ENCODE measurements around the gene SPATS2L. TPM values are rescaled to one million over a fixed set of nuclear protein-coding genes. Genes with fewer than 3 reads are reported as not detected.
A peak's percentile ranks its signal among the peaks of the same experiment; 100 is the strongest.

SPATS2L gene
- total RNA-seq, 2 experiments from 2014 or later: 14.7 to 25.8 TPM

- Mint-ChIP-seq H3K4me1 (peaks cover 55% of the 10 kb centered on the region), H3K27me3 (no peaks in the 10 kb centered on the region), H3K9me3 (ENCODE audit: low read depth) (no peaks in the 10 kb centered on the region), H3K27ac (peak overlapping the region; percentile 91), H3K4me3 (peak overlapping the region; percentile 44), H3K36me3 (ENCODE audit: low read depth) (peaks cover 2% of the 10 kb centered on the region)
- ChIA-PET POLR2A (interaction anchor here (2.9 kb wide), 1 partner anchor 11 kb away, joined by 19 read pairs; no protein-coding TSS in a partner anchor), CTCF (interaction anchor here (0.6 to 1.8 kb wide), 6 partner anchors 12 to 533 kb away, joined by 3 to 9 read pairs (median 6); no protein-coding TSS in a partner anchor)
- peak; percentile 70 for DNase-seq
- intact Hi-C loops (cut with DNase I, micrococcal nuclease): loop anchor here (1.0 to 5.0 kb wide), 5 partner anchors 11 to 488 kb away; partner anchors contain the start of gene SPATS2L (in 1 of the 2)
- peak; percentile 94 for ATAC-seq
These were observed 160.2 kb downstream of the SPATS2L start for GRCh38 chr2:200466425-200467418.

DNA sequence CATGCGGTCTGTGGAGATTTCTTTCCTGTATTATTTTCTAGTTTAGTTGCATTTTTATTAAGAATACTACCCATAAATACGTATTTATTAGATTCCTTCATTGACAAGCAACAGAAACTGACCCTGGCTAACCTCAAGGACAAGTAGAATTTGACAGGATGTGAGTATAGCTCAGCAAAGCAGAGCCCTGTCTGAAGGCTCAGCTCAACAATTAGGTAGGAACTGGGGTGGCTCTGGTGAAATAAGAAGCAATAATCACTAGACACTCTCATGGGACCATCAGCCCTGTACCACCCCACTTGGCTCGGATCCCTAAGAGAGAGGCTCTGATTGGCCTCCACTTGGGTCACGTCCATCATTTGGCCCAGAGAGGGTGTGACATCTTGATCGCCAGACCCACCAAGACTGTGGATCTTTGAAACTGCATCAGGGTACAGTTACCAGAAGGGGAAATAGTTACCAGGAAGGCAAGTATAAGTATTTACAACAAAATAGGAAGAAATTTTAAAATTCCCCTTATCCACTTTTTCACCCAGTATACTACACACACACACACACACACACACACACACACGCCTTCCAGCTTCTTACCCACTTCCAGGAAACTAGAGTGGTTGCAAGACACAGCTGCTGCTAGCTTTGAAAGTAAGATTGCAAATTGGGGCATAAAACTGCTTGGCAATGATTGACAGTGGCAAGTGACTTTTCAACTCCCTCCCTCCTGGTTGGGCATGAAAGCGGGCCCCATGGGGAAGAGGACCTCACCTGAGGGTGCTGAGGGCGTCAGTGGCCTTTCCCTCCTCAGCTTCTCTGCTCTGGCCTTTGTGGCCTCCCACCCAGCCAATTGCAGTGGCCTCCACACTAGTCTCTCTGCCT lies 161.6 kb downstream of the SPATS2L start:
- peak overlapping the region; percentile 44 for H3K4me3 Mint-ChIP-seq
- intact Hi-C loops (cut with DNase I, micrococcal nuclease): loop anchor here (1.0 to 5.0 kb wide), 5 partner anchors 13 to 490 kb away; partner anchors contain the start of gene SPATS2L (in 1 of the 2)
- ChIA-PET CTCF (interaction anchor here (0.5 to 1.8 kb wide), 12 partner anchors 8 to 488 kb away, joined by 3 to 9 read pairs (median 5); partner anchors contain the start of gene KCTD18), POLR2A (interaction anchor here (0.6 to 2.9 kb wide), 3 partner anchors 13 to 421 kb away, joined by 3 to 19 read pairs (median 3); partner anchors contain the start of gene NIF3L1)
- H3K36me3 Mint-ChIP-seq (ENCODE audit: low read depth): peaks cover 2% of the 10 kb centered on the region
- no peak for ATAC-seq
- peak; percentile 26 for DNase-seq
- peak overlapping the region; percentile 91 for H3K27ac Mint-ChIP-seq
- no peaks in the 10 kb centered on the region for H3K27me3 Mint-ChIP-seq
- peaks cover 51% of the 10 kb centered on the region for H3K4me1 Mint-ChIP-seq
- no peaks in the 10 kb centered on the region for H3K9me3 Mint-ChIP-seq (ENCODE audit: low read depth)

GRCh38 chr2:200469708-200470211 lies 163.3 kb downstream of the SPATS2L start:
- H3K27ac Mint-ChIP-seq: no peak overlapping the region
- intact Hi-C loops (cut with DNase I, micrococcal nuclease): loop anchor here (2.0 to 5.0 kb wide), 3 partner anchors 162 to 491 kb away; partner anchors contain the start of gene SPATS2L (in 2 of the 2)
- H3K36me3 Mint-ChIP-seq (ENCODE audit: low read depth): peaks cover 2% of the 10 kb centered on the region
- H3K27me3 Mint-ChIP-seq: no peaks in the 10 kb centered on the region
- DNase-seq (no peak), ATAC-seq (no peak)
- ChIA-PET CTCF (interaction anchor here (1.7 to 3.1 kb wide), 2 partner anchors 11 to 490 kb away, joined by 4 to 14 read pairs; no protein-coding TSS in a partner anchor), POLR2A (no interaction called here)
- no peaks in the 10 kb centered on the region for H3K9me3 Mint-ChIP-seq (ENCODE audit: low read depth)
- H3K4me3 Mint-ChIP-seq: no peak overlapping the region
- H3K4me1 Mint-ChIP-seq: peaks cover 46% of the 10 kb centered on the region

DNA sequence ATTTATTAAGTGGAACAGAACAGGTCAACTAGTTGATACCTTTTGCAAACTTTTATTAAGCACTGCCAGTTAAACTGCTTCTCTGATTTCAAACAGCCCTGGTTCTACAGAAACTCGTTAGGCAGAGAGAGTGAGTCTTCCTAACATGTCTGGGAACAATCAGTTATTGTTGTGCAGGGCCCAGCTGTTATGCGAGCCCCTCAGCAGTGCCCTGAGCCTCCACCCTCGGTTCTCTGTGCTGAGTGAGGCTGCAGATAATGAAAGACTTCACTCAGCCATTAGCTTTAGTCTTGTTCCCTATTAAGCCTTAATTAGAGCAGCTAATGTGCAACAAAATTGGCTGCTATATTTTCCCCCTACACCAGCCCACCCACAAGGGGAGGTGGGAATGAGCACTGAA lies 163.7 kb downstream of the SPATS2L start:
- CTCF ChIA-PET: interaction anchor here (0.6 to 3.1 kb wide), 6 partner anchors 11 to 490 kb away, joined by 3 to 14 read pairs (median 4); no protein-coding TSS in a partner anchor
- Mint-ChIP-seq H3K27me3 (no peaks in the 10 kb centered on the region), H3K36me3 (ENCODE audit: low read depth) (peaks cover 2% of the 10 kb centered on the region), H3K4me3 (no peak overlapping the region), H3K4me1 (peaks cover 46% of the 10 kb centered on the region), H3K9me3 (ENCODE audit: low read depth) (no peaks in the 10 kb centered on the region), H3K27ac (no peak overlapping the region)
- POLR2A ChIA-PET: no interaction called here
- intact Hi-C loops (cut with DNase I, micrococcal nuclease): loop anchor here (2.0 kb wide), 2 partner anchors 163 to 491 kb away; partner anchors contain the start of gene SPATS2L (in 1 of the 2)
- ATAC-seq (no peak), DNase-seq (no peak)

DNA sequence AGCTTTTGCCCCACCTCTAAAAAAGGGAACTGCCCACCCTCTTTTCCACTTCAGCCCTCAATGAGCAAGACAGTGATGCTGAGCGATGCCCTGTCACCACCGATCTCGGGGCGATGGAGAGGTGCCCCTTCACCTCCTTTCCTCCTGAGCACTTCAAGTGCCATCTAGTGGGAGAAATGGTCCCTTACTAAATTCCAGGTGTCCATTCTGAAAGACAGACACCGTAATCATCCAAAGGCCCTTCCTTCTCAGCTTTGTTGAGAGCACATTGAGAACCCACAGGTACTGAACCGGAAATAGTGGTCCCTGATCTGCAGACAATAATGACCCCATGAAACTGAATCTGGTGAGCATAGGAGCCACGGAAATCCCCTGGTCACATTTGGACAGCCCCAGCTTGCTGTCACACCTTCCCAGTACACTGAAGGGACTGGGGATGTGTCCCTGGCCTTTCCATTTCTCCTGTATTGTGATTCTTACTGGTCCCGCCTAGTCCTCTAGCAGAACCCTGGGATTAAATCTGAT lies 164.9 kb downstream of the SPATS2L start:
- CTCF ChIA-PET: interaction anchor here (0.6 to 3.1 kb wide), 14 partner anchors 10 to 498 kb away, joined by 3 to 14 read pairs (median 4); partner anchors contain the start of gene SPATS2L
- Mint-ChIP-seq H3K27me3 (no peaks in the 10 kb centered on the region), H3K9me3 (ENCODE audit: low read depth) (no peaks in the 10 kb centered on the region), H3K4me3 (no peak overlapping the region), H3K36me3 (ENCODE audit: low read depth) (peaks cover 2% of the 10 kb centered on the region), H3K4me1 (peaks cover 39% of the 10 kb centered on the region), H3K27ac (peak overlapping the region; percentile 4)
- peak; percentile 16 for ATAC-seq
- DNase-seq: peak; percentile 70
- POLR2A ChIA-PET: no interaction called here
- intact Hi-C loops (cut with DNase I, micrococcal nuclease): loop anchor here (1.0 to 2.0 kb wide), 3 partner anchors 165 to 493 kb away; partner anchors contain the start of gene SPATS2L (in 1 of the 2)

- intact Hi-C loops (cut with DNase I, micrococcal nuclease): loop anchor here (1.0 to 2.0 kb wide), 3 partner anchors 165 to 493 kb away; partner anchors contain the start of gene SPATS2L (in 1 of the 2)
- H3K36me3 Mint-ChIP-seq (ENCODE audit: low read depth): peaks cover 2% of the 10 kb centered on the region
- DNase-seq (no peak), ATAC-seq (no peak)
- ChIA-PET POLR2A (no interaction called here), CTCF (interaction anchor here (0.6 to 3.1 kb wide), 15 partner anchors 9 to 498 kb away, joined by 3 to 14 read pairs (median 4); partner anchors contain the start of gene SPATS2L)
- H3K4me1 Mint-ChIP-seq: peaks cover 32% of the 10 kb centered on the region
- H3K27ac Mint-ChIP-seq: no peak overlapping the region
- no peaks in the 10 kb centered on the region for H3K27me3 Mint-ChIP-seq
- no peak overlapping the region for H3K4me3 Mint-ChIP-seq
- no peaks in the 10 kb centered on the region for H3K9me3 Mint-ChIP-seq (ENCODE audit: low read depth)
These were observed 165.6 kb downstream of the SPATS2L start for GRCh38 chr2:200471928-200472645.

DNA sequence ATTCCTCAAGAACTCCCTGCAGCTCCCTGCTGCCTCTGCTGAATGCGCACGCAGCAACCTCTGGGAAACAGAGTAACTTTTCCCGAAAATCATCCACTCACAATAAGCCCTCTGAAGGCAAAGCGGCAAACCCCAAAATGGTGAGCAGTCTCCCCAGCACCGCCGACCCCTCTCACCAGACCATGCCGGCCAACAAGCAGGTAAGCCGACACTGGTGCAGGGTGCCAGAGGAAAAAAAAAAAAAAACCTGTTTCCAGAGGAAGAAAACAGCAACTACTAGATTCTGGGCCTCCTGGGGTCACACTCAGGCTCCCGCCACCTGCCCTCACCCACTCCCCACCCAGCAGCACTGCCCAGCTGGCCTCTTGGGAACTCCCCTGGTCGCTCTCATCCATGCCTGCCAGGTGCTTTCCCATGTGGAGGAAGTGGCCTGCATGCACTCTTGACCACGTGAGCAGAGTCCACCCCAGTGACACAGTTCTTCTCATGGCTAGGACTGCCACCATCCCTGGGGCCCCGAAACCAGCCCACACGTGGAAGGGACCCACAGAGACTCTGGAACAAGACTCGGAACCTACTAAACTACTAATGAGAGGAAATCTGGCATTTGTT lies 166.5 kb downstream of the SPATS2L start:
- peaks cover 2% of the 10 kb centered on the region for H3K36me3 Mint-ChIP-seq (ENCODE audit: low read depth)
- H3K27ac Mint-ChIP-seq: no peak overlapping the region
- intact Hi-C loops (cut with DNase I, micrococcal nuclease): no loop called here
- no peak overlapping the region for H3K4me3 Mint-ChIP-seq
- ChIA-PET POLR2A (no interaction called here), CTCF (interaction anchor here (1.0 to 3.1 kb wide), 6 partner anchors 8 to 493 kb away, joined by 3 to 14 read pairs (median 5); partner anchors contain the start of gene SPATS2L)
- ATAC-seq (no peak), DNase-seq (no peak)
- no peaks in the 10 kb centered on the region for H3K9me3 Mint-ChIP-seq (ENCODE audit: low read depth)
- H3K4me1 Mint-ChIP-seq: peaks cover 24% of the 10 kb centered on the region
- no peaks in the 10 kb centered on the region for H3K27me3 Mint-ChIP-seq

DNA sequence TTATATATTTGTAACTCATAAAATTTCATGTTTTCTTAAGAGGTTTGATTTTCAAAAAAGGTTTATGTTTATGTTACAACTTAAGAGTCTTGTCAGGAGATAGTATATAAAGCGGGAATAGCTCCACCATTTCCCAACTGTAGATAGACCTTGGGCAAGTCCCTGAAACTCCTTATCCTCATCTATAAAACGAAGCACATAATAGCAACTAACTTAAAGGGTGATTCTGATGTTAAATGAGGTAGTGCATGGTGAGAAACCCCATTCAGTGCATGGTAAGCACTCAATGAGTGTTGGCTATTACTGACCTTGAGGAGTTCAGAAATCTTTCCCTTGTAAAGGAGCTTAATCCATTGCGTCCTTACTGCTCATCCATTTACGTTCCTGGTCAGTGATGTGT lies 169.3 kb downstream of the SPATS2L start:
- no peaks in the 10 kb centered on the region for H3K27me3 Mint-ChIP-seq
- H3K4me1 Mint-ChIP-seq: peaks cover 10% of the 10 kb centered on the region
- H3K4me3 Mint-ChIP-seq: no peak overlapping the region
- ATAC-seq (no peak), DNase-seq (no peak)
- H3K9me3 Mint-ChIP-seq (ENCODE audit: low read depth): no peaks in the 10 kb centered on the region
- POLR2A ChIA-PET: no interaction called here
- CTCF ChIA-PET: interaction anchor here (0.7 to 1.2 kb wide), 2 partner anchors 10 to 500 kb away, joined by 3 read pairs; no protein-coding TSS in a partner anchor
- intact Hi-C loops (cut with DNase I, micrococcal nuclease): no loop called here
- peaks cover 2% of the 10 kb centered on the region for H3K36me3 Mint-ChIP-seq (ENCODE audit: low read depth)
- H3K27ac Mint-ChIP-seq: no peak overlapping the region

- H3K4me3 Mint-ChIP-seq: no peak overlapping the region
- ChIA-PET CTCF (no interaction called here), POLR2A (no interaction called here)
- H3K27ac Mint-ChIP-seq: no peak overlapping the region
- no peak for DNase-seq
- no peaks in the 10 kb centered on the region for H3K36me3 Mint-ChIP-seq (ENCODE audit: low read depth)
- ATAC-seq: no peak
- H3K9me3 Mint-ChIP-seq (ENCODE audit: low read depth): no peaks in the 10 kb centered on the region
- no peaks in the 10 kb centered on the region for H3K27me3 Mint-ChIP-seq
- H3K4me1 Mint-ChIP-seq: peaks cover 5% of the 10 kb centered on the region
- intact Hi-C loops (cut with DNase I, micrococcal nuclease): no loop called here
These were observed 170.3 kb downstream of the SPATS2L start for GRCh38 chr2:200476836-200477235.

All from activated CD4-positive, alpha-beta T cell treated with anti-CD3 and anti-CD28 coated beads for 36 hours (primary cell).